PFSK-1 (cell line): Measurements from ENCODE around the gene ZCCHC3.

Experiments
- FOXP2 ChIP-seq: optimal IDR thresholded peaks from 2 replicates; pipeline ENCODE3; 2011; ENCODE audit warnings: borderline replicate concordance, control low read depth, inconsistent platforms; ENCODE audit not compliant: insufficient read depth; ENCODE audit errors: extremely low read length, extremely low read depth
- POLR2AphosphoS5 ChIP-seq: IDR thresholded peaks from 2 replicates; pipeline ENCODE4 v1.6.1; 2012; ENCODE audit warnings: low read depth, mild to moderate bottlenecking, control low read depth, low read length, moderate library complexity
- REST ChIP-seq, 2 experiments: IDR thresholded peaks; 2 replicates each; pipeline versions ENCODE4 v1.6.1 to v1.8.0; 2011 to 2012; ENCODE audit warnings: low read depth in 2 of 2, low read length in 2 of 2, control low read depth in 1 of 2, inconsistent platforms in 1 of 2, mild to moderate bottlenecking in 1 of 2, moderate library complexity in 1 of 2; ENCODE audit not compliant: insufficient read depth in 1 of 2
- SIN3A ChIP-seq: IDR thresholded peaks from 2 replicates; pipeline ENCODE4 v1.6.1; 2012; ENCODE audit warnings: mild to moderate bottlenecking, low read length, moderate library complexity, borderline replicate concordance; ENCODE audit not compliant: insufficient read depth
- TAF1 ChIP-seq: IDR thresholded peaks from 2 replicates; pipeline ENCODE4 v1.6.1; 2012; ENCODE audit warnings: low read length, control low read depth, borderline replicate concordance; ENCODE audit not compliant: insufficient read depth

GRCh38 chr20:290084-290831 is 7.1 kb upstream of the ZCCHC3 start, which contains the start of gene C20orf96:
- 0 out of 4 replicates have a peak, but pooled peaks of 1 of the 2 experiments have one; percentile 19 for TF ChIP-seq REST (IDR thresholded peaks at IDR 0.05; ENCODE audit: insufficient read depth in 1 of 2, low read depth in 2 of 2, low read length in 2 of 2)
- peak; percentile 58; the same call in 1 of the 2 replicates for TF ChIP-seq POLR2AphosphoS5
- TF ChIP-seq SIN3A: peak; percentile 96; the same call in 1 of the 2 replicates
- TF ChIP-seq FOXP2: no peak
- peak; percentile 57; the same call in 1 of the 2 replicates for TF ChIP-seq TAF1
